GM19035 (cell line): Measurements from ENCODE around the gene MCTP1.

Source experiments
- ATAC-seq: cut with Tn5 transposase; IDR thresholded peaks from one replicate; pipeline ENCODE4 v1.9.1; 2021; ENCODE audit not compliant: unreplicated experiment

MCTP1 gene

GRCh38 chr5:94674490-94675382 is 610.2 kb downstream of the MCTP1 start:
- ATAC-seq = no peak

- ATAC-seq = no peak
These were observed 612.1 kb downstream of the MCTP1 start for GRCh38 chr5:94672746-94673145.

GRCh38 chr5:94670726-94671125 is 614.2 kb downstream of the MCTP1 start:
- ATAC-seq = no peak

- no peak for ATAC-seq
These were observed 617.0 kb downstream of the MCTP1 start for GRCh38 chr5:94667937-94668336.

GRCh38 chr5:94661086-94661485 is 623.8 kb downstream of the MCTP1 start:
- ATAC-seq = no peak

GRCh38 chr5:94660506-94660905 is 624.4 kb downstream of the MCTP1 start:
- ATAC-seq = no peak

- ATAC-seq = no peak
These were observed 626.6 kb downstream of the MCTP1 start for GRCh38 chr5:94658272-94658671.
